22Rv1 (cell line): ENCODE measurements around the gene KAT14.

Experiments
- H3K27ac ChIP-seq: fragments of 450-650 bp; 2 replicates; pipeline ENCODE4 v1.5.1; 2017
- ZFX ChIP-seq: fragments of 450-650 bp; IDR thresholded peaks from 2 replicates; pipeline ENCODE4 v1.6.1; 2017; ENCODE audit warnings: antibody characterized with exemption, borderline replicate concordance
- TF ChIP-seq, protein P1 (sequence below): fragments of 450-650 bp; IDR thresholded peaks from 2 replicates; pipeline ENCODE4 v1.5.1; 2017; ENCODE audit warnings: mild to moderate bottlenecking

Gene KAT14

DNA sequence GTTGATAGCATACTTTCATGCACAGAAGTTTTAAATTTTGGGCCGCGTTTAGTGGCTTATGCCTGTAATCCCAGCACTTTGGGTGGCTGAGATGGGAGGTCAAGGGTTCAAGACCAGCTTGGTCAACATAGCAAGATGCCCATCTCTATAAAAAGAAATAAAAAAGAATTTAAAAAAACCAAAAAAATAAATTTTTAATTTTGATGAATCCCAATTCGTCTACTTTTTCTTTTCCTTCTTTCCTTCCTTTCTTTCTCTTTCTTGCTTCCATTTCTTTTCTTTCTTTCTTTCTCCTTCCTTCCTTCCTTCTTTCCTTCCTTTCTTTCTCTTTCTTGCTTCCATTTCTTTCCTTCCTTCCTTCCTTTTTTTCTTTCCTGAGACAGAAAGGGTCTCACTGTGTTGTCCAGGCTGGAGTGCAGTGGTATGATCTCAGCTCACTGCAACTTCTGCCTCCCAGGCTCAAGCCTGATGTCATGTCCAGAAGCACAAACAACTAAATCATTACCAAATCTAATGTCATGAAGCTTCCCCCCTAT lies 95.8 kb downstream of the KAT14 start:
- H3K27ac ChIP-seq = no peak overlapping the region
- TF ChIP-seq ZFX = no peak
- TF ChIP-seq, protein P1, sequence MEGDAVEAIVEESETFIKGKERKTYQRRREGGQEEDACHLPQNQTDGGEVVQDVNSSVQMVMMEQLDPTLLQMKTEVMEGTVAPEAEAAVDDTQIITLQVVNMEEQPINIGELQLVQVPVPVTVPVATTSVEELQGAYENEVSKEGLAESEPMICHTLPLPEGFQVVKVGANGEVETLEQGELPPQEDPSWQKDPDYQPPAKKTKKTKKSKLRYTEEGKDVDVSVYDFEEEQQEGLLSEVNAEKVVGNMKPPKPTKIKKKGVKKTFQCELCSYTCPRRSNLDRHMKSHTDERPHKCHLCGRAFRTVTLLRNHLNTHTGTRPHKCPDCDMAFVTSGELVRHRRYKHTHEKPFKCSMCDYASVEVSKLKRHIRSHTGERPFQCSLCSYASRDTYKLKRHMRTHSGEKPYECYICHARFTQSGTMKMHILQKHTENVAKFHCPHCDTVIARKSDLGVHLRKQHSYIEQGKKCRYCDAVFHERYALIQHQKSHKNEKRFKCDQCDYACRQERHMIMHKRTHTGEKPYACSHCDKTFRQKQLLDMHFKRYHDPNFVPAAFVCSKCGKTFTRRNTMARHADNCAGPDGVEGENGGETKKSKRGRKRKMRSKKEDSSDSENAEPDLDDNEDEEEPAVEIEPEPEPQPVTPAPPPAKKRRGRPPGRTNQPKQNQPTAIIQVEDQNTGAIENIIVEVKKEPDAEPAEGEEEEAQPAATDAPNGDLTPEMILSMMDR = no peak
